AG10803 (cell line): ENCODE measurements around the gene KDM4C.
"Not testable (repeated sequence)": the region's sequence is repeated elsewhere in the genome, so short reads cannot be mapped to it uniquely, and the experiment has no call there.

Source experiments
- DNase-seq: peaks from one replicate; pipeline ENCODE4 v3.0.0; 2010; ENCODE audit warnings: low read depth
- H3K4me3 ChIP-seq: 2 replicates; pipeline ENCODE4 v1.5.1; 2011; ENCODE audit warnings: mild to moderate bottlenecking, low read length, control low read depth
- TF ChIP-seq, protein P1 (sequence below): conservative IDR thresholded peaks from 2 replicates; pipeline ENCODE4 v1.5.1; 2011; ENCODE audit warnings: mild to moderate bottlenecking, low read length, control low read depth, inconsistent platforms

KDM4C gene

GRCh38 chr9:7027996-7028395, 270.2 kb downstream of the KDM4C start:
- no peak overlapping the region for H3K4me3 ChIP-seq
- TF ChIP-seq, protein P1, sequence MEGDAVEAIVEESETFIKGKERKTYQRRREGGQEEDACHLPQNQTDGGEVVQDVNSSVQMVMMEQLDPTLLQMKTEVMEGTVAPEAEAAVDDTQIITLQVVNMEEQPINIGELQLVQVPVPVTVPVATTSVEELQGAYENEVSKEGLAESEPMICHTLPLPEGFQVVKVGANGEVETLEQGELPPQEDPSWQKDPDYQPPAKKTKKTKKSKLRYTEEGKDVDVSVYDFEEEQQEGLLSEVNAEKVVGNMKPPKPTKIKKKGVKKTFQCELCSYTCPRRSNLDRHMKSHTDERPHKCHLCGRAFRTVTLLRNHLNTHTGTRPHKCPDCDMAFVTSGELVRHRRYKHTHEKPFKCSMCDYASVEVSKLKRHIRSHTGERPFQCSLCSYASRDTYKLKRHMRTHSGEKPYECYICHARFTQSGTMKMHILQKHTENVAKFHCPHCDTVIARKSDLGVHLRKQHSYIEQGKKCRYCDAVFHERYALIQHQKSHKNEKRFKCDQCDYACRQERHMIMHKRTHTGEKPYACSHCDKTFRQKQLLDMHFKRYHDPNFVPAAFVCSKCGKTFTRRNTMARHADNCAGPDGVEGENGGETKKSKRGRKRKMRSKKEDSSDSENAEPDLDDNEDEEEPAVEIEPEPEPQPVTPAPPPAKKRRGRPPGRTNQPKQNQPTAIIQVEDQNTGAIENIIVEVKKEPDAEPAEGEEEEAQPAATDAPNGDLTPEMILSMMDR = no peak
- no peak for DNase-seq

DNA sequence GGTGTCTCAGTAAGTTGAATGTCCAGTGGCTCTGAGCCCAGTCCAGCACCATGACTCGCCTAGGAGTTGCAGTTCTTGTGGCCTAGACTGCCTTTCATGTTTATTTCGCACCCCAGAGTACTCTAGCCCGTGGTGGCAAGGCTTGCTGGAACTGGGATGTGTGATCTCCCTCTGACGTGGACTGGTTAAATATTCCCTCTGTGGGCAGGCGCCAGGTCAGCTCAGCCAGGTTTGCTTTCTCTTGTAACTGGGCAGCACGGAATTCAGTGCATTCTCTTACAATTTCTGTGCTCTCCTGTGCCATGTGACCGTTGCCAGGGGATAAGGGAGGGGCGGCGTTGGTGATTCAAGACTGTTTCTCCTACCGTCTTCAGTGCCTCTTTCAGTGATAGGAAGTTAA, 270.8 kb downstream of the KDM4C start:
- no peak for DNase-seq
- TF ChIP-seq, protein P1 = no peak
- no peak overlapping the region for H3K4me3 ChIP-seq

DNA sequence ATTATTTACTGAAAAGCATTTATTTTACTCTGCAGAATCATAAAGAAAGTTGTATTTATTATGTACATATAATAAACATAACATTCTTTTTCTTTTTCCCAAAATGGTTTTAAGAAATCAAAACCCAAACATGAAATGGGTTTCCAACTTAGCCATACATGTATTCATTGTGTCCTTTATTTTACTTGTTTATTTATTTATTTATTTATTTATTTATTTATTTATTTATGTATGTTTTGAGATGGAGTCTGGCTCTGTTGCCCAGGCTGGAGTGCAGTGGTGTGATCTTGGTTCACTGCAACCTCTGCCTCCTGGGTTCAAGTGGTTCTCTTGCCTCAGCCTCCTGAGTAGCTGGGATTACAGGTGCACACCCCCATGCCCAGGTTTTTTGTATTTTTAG, 273.2 kb downstream of the KDM4C start:
- H3K4me3 ChIP-seq, DNase-seq: not testable (repeated sequence)

DNA sequence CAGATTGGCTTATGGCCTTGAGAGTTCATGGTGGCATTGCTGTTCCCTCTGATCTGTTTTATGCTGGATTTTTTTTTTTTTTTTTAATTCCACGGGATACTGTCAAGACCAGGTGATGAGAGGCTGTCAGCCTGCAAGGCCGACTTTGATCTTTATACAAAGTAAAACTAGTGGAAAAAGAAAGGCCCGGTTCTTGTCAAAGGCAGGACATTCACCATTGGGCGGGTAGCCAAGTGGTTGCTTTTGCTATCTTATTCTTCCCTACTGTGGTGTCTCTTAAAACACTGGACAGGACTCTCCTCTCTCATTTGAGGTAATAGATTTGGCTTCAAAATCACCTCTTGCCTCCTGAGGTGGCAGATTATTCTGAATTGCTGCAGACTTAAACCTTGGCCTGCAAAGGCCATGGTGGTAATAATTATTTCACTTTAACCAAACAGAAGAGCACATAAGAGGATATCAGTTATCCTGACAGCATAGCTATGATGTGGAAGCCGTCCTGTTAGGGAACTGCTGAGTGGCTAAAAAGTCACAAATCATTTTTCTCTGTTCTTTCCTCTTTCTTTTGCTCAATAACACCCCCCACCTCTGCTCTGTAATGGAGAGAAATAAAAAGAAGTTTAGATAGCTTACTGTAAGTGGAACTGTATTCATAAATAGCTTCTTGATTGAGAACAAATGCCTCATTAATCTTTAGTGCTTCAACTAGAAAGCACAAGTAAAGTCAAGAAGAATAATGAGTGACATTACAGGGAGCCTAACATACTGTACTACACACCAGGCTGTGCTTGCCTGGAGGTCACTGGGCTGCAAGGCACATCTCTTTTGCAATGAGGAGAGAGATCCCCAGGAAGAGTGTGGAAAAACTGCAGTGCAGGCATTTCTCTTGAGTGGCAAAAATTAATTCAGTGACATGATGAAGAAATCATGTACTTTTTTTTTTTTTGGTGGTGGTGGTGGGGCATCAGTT, 275.6 kb downstream of the KDM4C start:
- no peak overlapping the region for H3K4me3 ChIP-seq
- no peak for DNase-seq
- TF ChIP-seq, protein P1 = no peak

- TF ChIP-seq, protein P1 = no peak
- DNase-seq = no peak
- H3K4me3 ChIP-seq = no peak overlapping the region
Observed at GRCh38 chr9:7037176-7037575, 279.4 kb downstream of the KDM4C start.

- TF ChIP-seq, protein P1 = no peak
- no peak for DNase-seq
- no peak overlapping the region for H3K4me3 ChIP-seq
Observed at GRCh38 chr9:7042124-7042523, 284.4 kb downstream of the KDM4C start.

DNA sequence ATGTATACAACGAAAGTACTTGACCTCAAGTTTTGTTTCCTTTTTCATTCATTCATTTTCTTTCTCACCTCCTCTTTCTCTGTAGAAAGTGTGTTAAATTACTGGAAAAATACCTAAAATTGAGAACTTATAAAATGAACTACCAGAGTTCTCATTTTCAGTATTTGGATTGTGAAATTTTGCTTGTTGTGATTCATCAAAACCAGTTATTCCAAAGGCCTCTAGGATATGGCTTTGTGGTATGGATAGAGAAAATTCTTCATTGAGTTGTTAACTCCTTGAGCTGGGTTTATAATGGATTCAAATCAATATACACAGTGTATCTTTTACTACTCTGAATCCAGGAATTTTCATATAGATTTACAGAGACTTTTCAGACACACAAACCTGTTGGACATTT, 287.6 kb downstream of the KDM4C start:
- H3K4me3 ChIP-seq = no peak overlapping the region
- TF ChIP-seq, protein P1 = 0 out of 2 replicates have a peak, but pooled peaks have one; percentile 5
- DNase-seq = peak; percentile 30
